Activated T-helper 2 cell treated with anti-CD3 and anti-CD28 coated beads, Interferon-gamma antibody, Interleukin-2, Interleukin-4, amounts not matched to agents 10 μg/mL and 5 μg/mL and 100 μg/mL, durations not matched to agents 14 hours and 24 hours and 36 hours (primary cell): ENCODE measurements around the gene MYO18B. TPM values are rescaled to one million over a fixed set of nuclear protein-coding genes. Genes with fewer than 3 reads are reported as not detected.

Source experiments
- DNase-seq: peaks from one replicate; pipeline ENCODE4 v3.0.0; 2021; ENCODE audit warnings: low spot score
- H3K27ac Mint-ChIP-seq: one replicate; pipeline ENCODE4 v1.8.0; 2021; ENCODE audit warnings: mixed read lengths
- H3K27me3 Mint-ChIP-seq: one replicate; pipeline ENCODE4 v1.8.0; 2021; ENCODE audit warnings: low read depth, mixed read lengths
- H3K36me3 Mint-ChIP-seq: one replicate; pipeline ENCODE4 v1.8.0; 2021; ENCODE audit warnings: low read depth, mixed read lengths
- H3K4me1 Mint-ChIP-seq: one replicate; pipeline ENCODE4 v1.8.0; 2021; ENCODE audit warnings: low read depth, mixed read lengths
- H3K4me3 Mint-ChIP-seq: one replicate; pipeline ENCODE4 v1.8.0; 2021; ENCODE audit warnings: low read depth, mild to moderate bottlenecking, moderate library complexity, mixed read lengths
- H3K9me3 Mint-ChIP-seq: one replicate; pipeline ENCODE4 v1.8.0; 2021; ENCODE audit warnings: mixed read lengths
- intact Hi-C: fragments of 100-400 bp; cut with micrococcal nuclease; formaldehyde crosslinking; loops from one replicate; pipeline ENCODE4 v1.15.1; 2023
- total RNA-seq: library from RNA; stranded (reverse); gene quantifications from 2 replicates; pipeline ENCODE4 v1.2.3, GENCODE V29; 2022

Gene MYO18B
- total RNA-seq, 1 donor from 2014 or later: 6.1 TPM

DNA sequence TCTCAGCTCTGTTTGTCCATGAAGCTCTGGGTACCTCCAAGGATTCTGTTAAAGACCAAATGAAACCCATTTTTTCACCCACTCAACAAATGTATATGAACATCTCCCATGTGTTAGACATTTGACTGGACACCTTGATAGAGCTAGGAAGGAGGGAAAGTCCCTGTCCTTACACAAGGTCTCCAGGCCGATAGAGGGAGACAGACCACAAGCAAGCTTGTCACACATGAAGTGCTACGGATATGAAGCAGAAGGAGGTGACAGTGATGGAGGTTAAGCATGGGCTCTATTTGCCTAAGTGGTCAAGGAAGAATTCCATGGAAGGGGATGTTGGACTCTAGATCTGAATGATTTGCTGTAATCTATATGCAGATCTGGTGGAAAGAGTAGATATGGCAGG is 138.5 kb downstream of the MYO18B start:
- no peaks in the 10 kb centered on the region for H3K9me3 Mint-ChIP-seq
- no peak overlapping the region for H3K27ac Mint-ChIP-seq
- no peak for DNase-seq

DNA sequence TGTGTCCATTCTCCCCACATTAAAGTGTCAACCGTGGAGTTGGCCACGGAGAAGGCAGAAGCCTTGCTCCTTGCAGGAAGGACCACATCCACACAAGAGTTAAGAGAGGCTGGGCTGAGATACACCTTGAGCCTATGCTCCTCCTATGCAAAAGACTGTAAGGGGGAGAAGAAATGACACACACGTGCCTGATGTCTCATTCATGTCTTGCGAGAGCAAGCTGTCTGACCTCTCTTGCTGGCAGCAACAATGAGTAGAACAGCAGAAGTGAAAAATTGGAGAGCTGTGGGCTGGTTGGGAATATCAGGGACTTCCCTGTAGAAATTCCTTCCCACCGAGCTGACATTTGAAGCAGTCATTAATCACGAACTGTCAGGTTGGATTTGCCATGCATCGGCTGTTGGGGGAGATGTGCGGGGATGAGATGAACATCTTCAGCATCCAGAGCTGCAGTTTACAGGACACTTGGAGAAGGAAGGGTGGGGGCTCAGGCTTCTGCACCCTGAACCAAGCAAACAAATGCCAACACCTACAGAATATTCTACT is 139.3 kb downstream of the MYO18B start:
- no peaks in the 10 kb centered on the region for H3K4me1 Mint-ChIP-seq
- no peak overlapping the region for H3K4me3 Mint-ChIP-seq
- peaks cover 4% of the 10 kb centered on the region for H3K27me3 Mint-ChIP-seq
- intact Hi-C loops: no loop called here
- DNase-seq: no peak
- H3K9me3 Mint-ChIP-seq: no peaks in the 10 kb centered on the region
- no peaks in the 10 kb centered on the region for H3K36me3 Mint-ChIP-seq
- no peak overlapping the region for H3K27ac Mint-ChIP-seq

More for the DNA sequence above, 138.5 kb downstream of the MYO18B start:
- H3K36me3 Mint-ChIP-seq: no peaks in the 10 kb centered on the region
- peaks cover 4% of the 10 kb centered on the region for H3K27me3 Mint-ChIP-seq
- H3K4me1 Mint-ChIP-seq: no peaks in the 10 kb centered on the region
- H3K4me3 Mint-ChIP-seq: no peak overlapping the region
- intact Hi-C loops: no loop called here

DNA sequence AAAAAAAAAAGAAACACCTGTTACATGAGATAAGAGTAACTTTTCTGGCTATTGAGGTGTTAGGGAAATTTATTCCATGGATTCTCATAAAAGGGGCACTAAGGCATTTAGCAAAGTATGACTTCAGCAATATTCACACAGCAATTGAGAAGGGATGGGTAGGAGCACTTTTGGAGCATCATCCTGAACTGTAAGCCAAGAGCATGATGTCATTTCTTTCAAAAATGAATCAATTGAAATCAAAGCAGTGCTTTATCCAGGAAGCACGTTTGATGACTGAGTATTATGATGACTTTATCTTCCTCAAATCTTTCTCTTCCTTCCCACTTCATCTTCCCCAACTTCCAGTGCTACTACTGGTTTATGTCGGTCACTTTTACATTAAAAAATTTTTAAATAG is 140.4 kb downstream of the MYO18B start:
- Mint-ChIP-seq H3K4me1 (no peaks in the 10 kb centered on the region), H3K4me3 (no peak overlapping the region), H3K36me3 (no peaks in the 10 kb centered on the region), H3K9me3 (no peaks in the 10 kb centered on the region), H3K27me3 (peaks cover 4% of the 10 kb centered on the region), H3K27ac (no peak overlapping the region)
- DNase-seq: no peak
- intact Hi-C loops: no loop called here

DNA sequence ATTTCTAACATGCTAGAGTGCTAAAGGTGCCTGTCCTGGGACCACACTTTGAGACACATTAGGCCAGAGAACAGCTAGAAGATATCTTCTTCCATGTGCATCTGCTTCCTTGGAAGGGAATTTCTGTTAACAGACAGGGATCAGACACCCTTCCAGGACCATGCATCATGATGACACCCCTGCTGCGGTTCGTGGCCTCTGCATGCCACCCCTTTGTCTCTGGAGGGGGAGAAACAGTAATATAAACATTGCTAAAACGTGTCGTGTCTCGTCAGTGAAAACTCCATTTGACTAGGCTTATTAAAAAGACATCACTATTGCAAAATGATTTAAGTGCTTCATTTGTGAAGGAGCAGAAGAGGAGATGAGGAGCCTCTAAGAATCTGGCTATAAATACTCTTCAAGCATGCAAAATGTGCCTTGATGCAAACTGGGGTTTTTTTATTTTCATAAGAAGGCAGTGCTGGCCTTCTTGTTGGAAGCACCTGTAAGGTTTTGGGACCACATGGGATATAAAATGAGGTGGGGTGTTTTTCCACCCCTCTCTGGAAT is 141.6 kb downstream of the MYO18B start:
- no peaks in the 10 kb centered on the region for H3K36me3 Mint-ChIP-seq
- H3K27me3 Mint-ChIP-seq: peaks cover 6% of the 10 kb centered on the region
- DNase-seq: no peak
- no peaks in the 10 kb centered on the region for H3K9me3 Mint-ChIP-seq
- intact Hi-C loops: no loop called here
- no peaks in the 10 kb centered on the region for H3K4me1 Mint-ChIP-seq
- H3K4me3 Mint-ChIP-seq: no peak overlapping the region
- no peak overlapping the region for H3K27ac Mint-ChIP-seq

DNA sequence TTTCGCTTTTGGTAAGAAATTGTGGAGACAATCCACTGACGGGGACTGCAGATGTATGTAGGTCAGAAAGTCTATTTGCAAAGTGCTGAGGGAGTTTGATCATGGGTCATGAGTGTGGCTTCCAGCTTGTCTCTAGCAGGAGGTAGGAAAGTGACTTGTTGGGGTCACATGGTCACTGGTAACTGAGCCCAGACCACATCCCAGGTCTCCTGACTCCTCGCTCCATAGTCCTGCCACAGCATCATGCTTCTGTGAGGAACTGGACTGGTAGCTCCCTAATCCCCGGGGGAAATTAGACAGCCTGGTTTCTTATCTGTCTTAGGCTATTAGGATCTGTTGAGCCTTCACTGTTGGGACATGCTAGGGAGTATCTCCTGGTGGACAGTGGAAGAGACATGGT is 142.1 kb downstream of the MYO18B start:
- no peaks in the 10 kb centered on the region for H3K4me1 Mint-ChIP-seq
- no peaks in the 10 kb centered on the region for H3K9me3 Mint-ChIP-seq
- no peak overlapping the region for H3K4me3 Mint-ChIP-seq
- DNase-seq: no peak
- no peaks in the 10 kb centered on the region for H3K36me3 Mint-ChIP-seq
- H3K27ac Mint-ChIP-seq: no peak overlapping the region
- intact Hi-C loops: no loop called here
- H3K27me3 Mint-ChIP-seq: peaks cover 8% of the 10 kb centered on the region

DNA sequence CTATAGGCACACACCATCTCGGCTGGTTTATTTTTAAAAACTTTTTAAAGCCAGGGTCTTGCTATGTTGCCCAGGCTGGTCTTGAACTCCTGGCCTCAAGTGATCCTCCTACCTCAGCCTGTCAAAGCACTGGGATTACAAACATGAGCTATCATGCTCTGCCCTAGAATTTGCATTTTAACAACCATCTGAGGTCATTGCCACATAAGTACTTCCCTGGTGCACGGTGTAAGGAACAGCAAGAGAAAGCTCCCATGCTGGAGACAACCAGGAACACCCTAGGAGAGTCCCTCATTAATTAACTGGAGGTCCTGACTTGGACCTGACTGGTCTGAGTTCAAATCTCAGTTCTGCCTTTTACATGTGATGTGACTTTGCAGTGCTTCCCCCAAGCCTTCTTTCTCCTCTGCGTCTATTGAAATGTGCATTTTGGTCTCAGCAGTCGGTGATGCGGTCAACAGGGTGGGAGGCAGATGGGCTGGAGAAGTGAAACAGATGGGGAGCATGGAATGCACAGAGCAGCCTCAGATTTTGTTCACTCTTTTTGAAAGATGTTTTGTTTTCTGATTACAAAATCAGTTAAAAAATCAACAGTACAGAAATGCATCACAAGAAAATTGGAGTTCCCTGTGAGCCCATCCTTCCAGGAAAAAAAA is 146.5 kb downstream of the MYO18B start:
- Mint-ChIP-seq H3K4me1 (no peaks in the 10 kb centered on the region), H3K27ac (no peak overlapping the region), H3K4me3 (no peak overlapping the region), H3K27me3 (peaks cover 3% of the 10 kb centered on the region), H3K9me3 (no peaks in the 10 kb centered on the region), H3K36me3 (no peaks in the 10 kb centered on the region)
- DNase-seq: no peak
- intact Hi-C loops: no loop called here

DNA sequence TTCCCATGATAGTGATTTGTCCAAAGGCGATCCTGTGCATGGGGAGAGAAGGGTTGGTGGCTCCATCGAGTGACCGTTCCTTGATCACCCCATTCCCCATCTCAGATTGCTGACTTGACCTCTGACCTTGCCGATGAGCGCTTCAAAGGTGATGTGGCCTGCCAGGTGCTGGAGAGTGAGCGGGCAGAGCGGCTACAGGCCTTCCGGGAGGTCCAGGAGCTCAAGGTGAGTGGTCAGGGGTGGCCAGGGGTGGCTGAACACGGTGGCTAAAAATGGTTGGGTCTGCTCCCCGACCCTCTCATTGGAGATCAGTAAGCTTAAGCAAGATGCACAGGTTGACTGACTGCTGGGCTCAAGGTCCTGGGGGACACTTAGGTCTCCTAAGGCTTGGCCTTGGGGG is 148.7 kb downstream of the MYO18B start:
- Mint-ChIP-seq H3K27ac (no peak overlapping the region), H3K36me3 (no peaks in the 10 kb centered on the region), H3K4me3 (no peak overlapping the region), H3K9me3 (no peaks in the 10 kb centered on the region), H3K4me1 (no peaks in the 10 kb centered on the region), H3K27me3 (peaks cover 3% of the 10 kb centered on the region)
- no peak for DNase-seq
- intact Hi-C loops: no loop called here

DNA sequence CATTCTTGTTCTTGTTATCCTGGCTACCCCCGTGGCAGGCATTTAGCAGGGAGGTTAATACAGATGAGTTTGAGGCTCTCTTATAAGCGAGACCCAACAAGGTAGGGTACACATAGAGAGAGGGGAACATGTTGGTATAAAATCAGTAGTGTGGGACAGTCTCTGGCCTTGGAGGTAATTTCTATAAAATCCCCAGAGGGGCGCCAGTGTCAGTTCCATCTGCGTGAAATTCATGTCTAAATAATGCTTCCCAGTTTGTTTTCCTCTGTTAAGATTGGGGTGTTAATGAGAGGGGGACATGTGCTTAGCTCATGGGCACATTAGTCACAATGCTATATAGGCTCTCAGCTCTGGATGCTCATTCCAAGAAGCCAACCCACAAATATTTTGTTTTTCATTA is 150.7 kb downstream of the MYO18B start:
- Mint-ChIP-seq H3K9me3 (no peaks in the 10 kb centered on the region), H3K27ac (no peak overlapping the region), H3K4me1 (no peaks in the 10 kb centered on the region), H3K27me3 (peaks cover 3% of the 10 kb centered on the region), H3K36me3 (no peaks in the 10 kb centered on the region), H3K4me3 (no peak overlapping the region)
- DNase-seq: no peak
- intact Hi-C loops: no loop called here

DNA sequence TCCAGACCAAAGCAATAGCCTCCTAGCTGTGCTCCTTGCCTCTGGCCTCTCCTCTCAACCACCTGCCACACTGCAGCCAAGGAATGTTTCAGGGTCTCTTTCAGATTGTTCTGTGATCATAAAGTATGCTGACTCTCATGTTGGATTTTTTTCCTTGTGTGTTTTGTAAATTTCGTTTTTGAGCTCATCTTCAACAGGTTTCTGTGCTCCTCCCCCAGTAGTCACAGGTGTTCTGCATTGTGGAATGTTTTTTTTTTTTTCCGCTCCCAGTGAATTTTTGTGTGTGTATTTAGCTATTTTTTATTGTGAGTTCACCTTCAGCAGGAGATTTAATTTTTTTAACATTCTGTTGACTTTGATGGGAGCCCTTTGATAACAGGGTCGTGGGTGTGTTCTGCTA is 153.7 kb downstream of the MYO18B start:
- no peaks in the 10 kb centered on the region for H3K27me3 Mint-ChIP-seq
- no peaks in the 10 kb centered on the region for H3K4me1 Mint-ChIP-seq
- H3K9me3 Mint-ChIP-seq: no peaks in the 10 kb centered on the region
- no peak for DNase-seq
- H3K27ac Mint-ChIP-seq: no peak overlapping the region
- H3K36me3 Mint-ChIP-seq: no peaks in the 10 kb centered on the region
- no peak overlapping the region for H3K4me3 Mint-ChIP-seq
- intact Hi-C loops: no loop called here

DNA sequence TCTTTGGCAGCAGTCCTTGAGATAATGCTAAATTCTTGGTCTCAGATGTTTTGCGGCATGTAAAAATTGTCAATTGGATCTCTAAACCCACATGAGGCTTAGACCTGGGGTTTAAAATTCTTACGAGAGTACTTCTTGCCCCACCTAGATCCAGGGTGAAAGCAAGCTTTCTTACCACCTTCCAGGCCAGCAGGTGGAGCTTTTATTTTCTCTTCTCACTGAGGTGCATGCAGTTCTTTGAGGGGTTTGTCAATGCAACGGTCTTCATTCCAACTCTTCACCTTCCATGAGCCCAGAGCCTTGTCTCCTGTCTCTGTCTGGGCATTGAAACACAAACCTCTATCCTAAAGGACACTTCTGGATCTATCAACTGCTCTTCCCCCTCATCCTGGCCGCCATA is 154.1 kb downstream of the MYO18B start:
- H3K36me3 Mint-ChIP-seq: no peaks in the 10 kb centered on the region
- no peaks in the 10 kb centered on the region for H3K4me1 Mint-ChIP-seq
- no peaks in the 10 kb centered on the region for H3K9me3 Mint-ChIP-seq
- H3K27ac Mint-ChIP-seq: no peak overlapping the region
- no peak overlapping the region for H3K4me3 Mint-ChIP-seq
- intact Hi-C loops: no loop called here
- no peaks in the 10 kb centered on the region for H3K27me3 Mint-ChIP-seq
- no peak for DNase-seq

DNA sequence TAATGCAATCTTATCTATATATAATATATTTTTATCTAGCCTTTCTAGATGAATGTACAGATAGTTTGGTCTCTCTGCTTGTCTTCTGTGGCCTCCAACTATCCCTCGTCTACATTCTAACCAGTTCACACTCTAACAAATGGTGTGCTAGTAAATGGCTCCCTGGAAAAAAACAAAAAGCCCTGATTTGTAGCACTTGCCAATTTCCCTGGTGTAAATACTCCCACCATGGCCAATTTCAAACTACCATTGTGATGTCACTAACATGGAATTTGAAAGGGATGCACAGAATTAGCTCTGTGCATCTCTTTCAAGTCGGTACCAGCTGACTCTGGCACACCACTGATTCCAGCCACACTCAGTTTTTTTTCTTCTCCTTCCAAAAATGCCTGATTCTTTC is 154.6 kb downstream of the MYO18B start:
- intact Hi-C loops: no loop called here
- no peak overlapping the region for H3K27ac Mint-ChIP-seq

DNA sequence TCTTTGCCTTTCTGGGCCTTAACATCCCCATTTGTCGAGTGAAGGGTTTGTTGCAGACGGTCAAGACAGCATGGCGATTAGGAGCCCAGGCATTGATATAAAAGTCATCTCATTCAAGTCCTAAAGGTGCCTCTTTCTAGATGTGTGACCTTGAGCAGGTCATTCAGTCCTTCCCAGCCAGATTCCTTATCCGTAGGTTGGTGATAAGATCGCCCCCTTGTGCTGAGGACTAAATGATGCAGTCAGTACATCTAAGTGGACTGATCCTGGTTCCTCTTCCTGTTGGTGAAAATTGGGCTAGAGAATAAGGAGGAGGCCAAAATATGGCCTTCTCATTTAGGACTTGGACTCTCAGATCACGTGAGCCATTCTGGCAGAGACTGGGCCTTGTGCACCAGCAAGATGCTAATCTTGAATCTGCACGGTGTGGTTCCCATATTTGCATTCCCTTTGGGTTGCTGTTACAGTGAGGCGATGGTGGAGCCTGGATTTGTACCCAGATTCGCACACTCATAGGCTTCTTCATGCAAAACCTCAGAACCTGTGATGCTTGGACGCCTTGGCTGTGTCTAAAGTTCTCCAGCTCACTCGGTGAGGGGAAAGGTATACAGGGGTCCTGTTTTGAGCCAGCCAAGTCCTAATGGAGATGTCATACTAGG is 156.8 kb downstream of the MYO18B start:
- H3K4me3 Mint-ChIP-seq: no peak overlapping the region
- intact Hi-C loops: no loop called here
- no peaks in the 10 kb centered on the region for H3K36me3 Mint-ChIP-seq
- no peak for DNase-seq
- H3K4me1 Mint-ChIP-seq: no peaks in the 10 kb centered on the region
- H3K27me3 Mint-ChIP-seq: no peaks in the 10 kb centered on the region
- H3K27ac Mint-ChIP-seq: no peak overlapping the region
- no peaks in the 10 kb centered on the region for H3K9me3 Mint-ChIP-seq

More for the DNA sequence above, 154.6 kb downstream of the MYO18B start:
- DNase-seq: no peak
- Mint-ChIP-seq H3K9me3 (no peaks in the 10 kb centered on the region), H3K4me1 (no peaks in the 10 kb centered on the region), H3K27me3 (no peaks in the 10 kb centered on the region), H3K36me3 (no peaks in the 10 kb centered on the region), H3K4me3 (no peak overlapping the region)

DNA sequence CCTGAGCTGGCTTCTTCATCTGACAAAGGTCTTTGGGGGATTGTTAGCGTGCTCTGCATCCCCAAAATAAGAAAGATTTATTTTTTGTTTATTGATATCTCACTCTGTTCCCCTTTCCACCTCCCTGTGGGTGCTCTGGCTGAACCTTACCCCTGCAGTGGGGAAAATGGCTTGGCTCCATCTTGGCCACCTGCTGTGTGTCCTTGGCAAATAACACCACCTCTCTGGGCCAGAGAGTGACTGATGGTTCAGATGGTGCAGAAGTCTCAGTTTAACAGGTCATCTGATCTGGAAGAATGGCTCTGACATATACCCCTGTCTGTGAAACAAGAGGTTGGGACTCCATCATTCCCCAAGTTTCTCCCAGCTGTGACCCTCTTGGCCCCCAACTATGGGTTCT is 157.6 kb downstream of the MYO18B start:
- no peaks in the 10 kb centered on the region for H3K36me3 Mint-ChIP-seq
- no peaks in the 10 kb centered on the region for H3K9me3 Mint-ChIP-seq
- intact Hi-C loops: no loop called here
- no peak overlapping the region for H3K4me3 Mint-ChIP-seq
- H3K27me3 Mint-ChIP-seq: no peaks in the 10 kb centered on the region
- DNase-seq: no peak
- H3K27ac Mint-ChIP-seq: no peak overlapping the region
- no peaks in the 10 kb centered on the region for H3K4me1 Mint-ChIP-seq
